ENCODE data around the gene STN1. TPM values are rescaled to one million over a fixed set of nuclear protein-coding genes. Genes with fewer than 3 reads are reported as not detected.

STN1 gene
- total RNA-seq, 1 experiment from 2014 or later: 74.7 TPM

DNA sequence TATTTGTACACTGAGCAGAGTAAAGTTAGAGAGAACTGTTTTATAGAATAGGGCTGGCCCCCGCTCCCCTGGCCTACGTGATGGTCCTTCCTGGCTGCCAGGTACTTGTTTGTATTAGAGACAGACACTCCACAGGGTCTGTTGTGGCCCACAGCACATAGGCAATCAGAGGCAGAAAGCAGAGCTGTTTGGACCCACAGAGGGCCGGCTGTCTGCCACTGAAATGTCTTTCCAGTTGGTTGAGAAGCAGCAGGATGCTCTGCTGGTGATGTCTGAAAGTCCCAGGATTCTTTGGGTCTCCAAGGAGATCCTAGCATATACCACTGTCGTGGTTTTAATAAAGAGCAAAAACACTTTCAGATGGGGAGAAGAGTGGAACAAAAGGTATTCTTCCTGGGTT lies 5.2 kb downstream of the STN1 start:
- RAD21 ChIA-PET (ENCODE audit: low non-redundant PET in 1 of 2, low total read pairs in 2 of 2, uncharacterized antibody in 2 of 2, unreplicated experiment in 2 of 2): no interaction called here
- no TSS peak for BruUV-seq (replicated peaks)
- Histone ChIP-seq H3K27ac (ENCODE audit: low read depth, low read length) (no peak overlapping the region; the same call in 1 of the 2 replicates), H4K20me1 (ENCODE audit: insufficient read depth) (no peaks in the 10 kb centered on the region), H3K4me1 (ENCODE audit: control insufficient read depth in 1 of 2, insufficient read depth in 2 of 2, low read length in 2 of 2) (peaks cover 47 to 57% of the 10 kb centered on the region in 2 experiments), H3K9me3 (ENCODE audit: control insufficient read depth in 1 of 2, insufficient read depth in 1 of 2, low read depth in 1 of 2, low read length in 2 of 2) (peaks cover 3 to 14% of the 10 kb centered on the region in 2 experiments; a peak in 1 of 4 replicates), H3K4me3 (replicated peaks in 1 of 2; ENCODE audit: low read depth in 1 of 2, low read length in 2 of 2) (no peak overlapping the region), H3K9me2 (ENCODE audit: insufficient read depth) (no peaks in the 10 kb centered on the region), H3K9ac (ENCODE audit: low read length) (no peak overlapping the region), H2AFZ (ENCODE audit: low read depth, low read length, poor library complexity, severe bottlenecking) (no peak overlapping the region), H3K79me2 (ENCODE audit: insufficient read depth, low read length) (peaks cover 28% of the 10 kb centered on the region), H3K36me3 (ENCODE audit: control insufficient read depth in 1 of 2, insufficient read depth in 2 of 2, low read length in 2 of 2) (peaks cover 0 to 21% of the 10 kb centered on the region in 2 experiments; a peak in 2 of 4 replicates), H3K27me3 (ENCODE audit: insufficient read depth, low read length) (no peaks in the 10 kb centered on the region), H3K4me2 (ENCODE audit: low read length) (no peak overlapping the region)
- DNase-seq (ENCODE audit: low read depth, low spot score) (no peak), ATAC-seq (no peak)
- intact Hi-C loops (cut with micrococcal nuclease): no loop called here
- POLR2A ChIA-PET: no interaction called here
- TF ChIP-seq REST (IDR thresholded peaks at IDR 0.05; ENCODE audit: low read depth) (no peak), POLR2AphosphoS5 (IDR thresholded peaks at IDR 0.05; ENCODE audit: low read depth, low read length) (no peak), SRF (IDR thresholded peaks at IDR 0.05; ENCODE audit: low read depth) (no peak), EGR1 (IDR thresholded peaks at IDR 0.05; ENCODE audit: low read depth) (no peak), FOSL1 (IDR thresholded peaks at IDR 0.05; ENCODE audit: low read depth) (no peak), EZH2phosphoT487 (IDR thresholded peaks at IDR 0.05; ENCODE audit: borderline replicate concordance) (no peak)
- TF ChIP-seq, protein P1, sequence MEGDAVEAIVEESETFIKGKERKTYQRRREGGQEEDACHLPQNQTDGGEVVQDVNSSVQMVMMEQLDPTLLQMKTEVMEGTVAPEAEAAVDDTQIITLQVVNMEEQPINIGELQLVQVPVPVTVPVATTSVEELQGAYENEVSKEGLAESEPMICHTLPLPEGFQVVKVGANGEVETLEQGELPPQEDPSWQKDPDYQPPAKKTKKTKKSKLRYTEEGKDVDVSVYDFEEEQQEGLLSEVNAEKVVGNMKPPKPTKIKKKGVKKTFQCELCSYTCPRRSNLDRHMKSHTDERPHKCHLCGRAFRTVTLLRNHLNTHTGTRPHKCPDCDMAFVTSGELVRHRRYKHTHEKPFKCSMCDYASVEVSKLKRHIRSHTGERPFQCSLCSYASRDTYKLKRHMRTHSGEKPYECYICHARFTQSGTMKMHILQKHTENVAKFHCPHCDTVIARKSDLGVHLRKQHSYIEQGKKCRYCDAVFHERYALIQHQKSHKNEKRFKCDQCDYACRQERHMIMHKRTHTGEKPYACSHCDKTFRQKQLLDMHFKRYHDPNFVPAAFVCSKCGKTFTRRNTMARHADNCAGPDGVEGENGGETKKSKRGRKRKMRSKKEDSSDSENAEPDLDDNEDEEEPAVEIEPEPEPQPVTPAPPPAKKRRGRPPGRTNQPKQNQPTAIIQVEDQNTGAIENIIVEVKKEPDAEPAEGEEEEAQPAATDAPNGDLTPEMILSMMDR (IDR thresholded peaks at IDR 0.05 in 2 of 3, conservative IDR thresholded peaks at IDR 0.05 in 1 of 3; ENCODE audit: borderline replicate concordance in 1 of 3, insufficient read depth in 1 of 3, low read depth in 2 of 3, low read length in 2 of 3): no peak
- TF ChIP-seq, protein P2, sequence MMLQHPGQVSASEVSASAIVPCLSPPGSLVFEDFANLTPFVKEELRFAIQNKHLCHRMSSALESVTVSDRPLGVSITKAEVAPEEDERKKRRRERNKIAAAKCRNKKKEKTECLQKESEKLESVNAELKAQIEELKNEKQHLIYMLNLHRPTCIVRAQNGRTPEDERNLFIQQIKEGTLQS (IDR thresholded peaks at IDR 0.05): no peak
- TF ChIP-seq, protein P3, sequence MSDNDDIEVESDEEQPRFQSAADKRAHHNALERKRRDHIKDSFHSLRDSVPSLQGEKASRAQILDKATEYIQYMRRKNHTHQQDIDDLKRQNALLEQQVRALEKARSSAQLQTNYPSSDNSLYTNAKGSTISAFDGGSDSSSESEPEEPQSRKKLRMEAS (IDR thresholded peaks at IDR 0.05): no peak
- CTCF ChIA-PET: interaction anchor here (1.6 kb wide), 1 partner anchor 25 kb away, joined by 5 read pairs; no protein-coding TSS in a partner anchor
